Mesenchymal stem cell (in vitro differentiated cells and primary cell): ENCODE data around the gene BCL2L1.
A peak's percentile ranks its signal among the peaks of the same experiment; 100 is the strongest.

Source experiments
- DNase-seq: peaks from one replicate; pipeline ENCODE4 v3.0.0-alpha.2; 2013
- H2AFZ ChIP-seq: one replicate; pipeline ENCODE4 v1.6.1; 2013; ENCODE audit warnings: low read depth, mild to moderate bottlenecking, control low read depth, inconsistent platforms, low read length, moderate library complexity
- H2AK5ac ChIP-seq: 2 replicates; pipeline ENCODE4 v1.6.1; 2013; ENCODE audit warnings: low read length, moderate library complexity, mild to moderate bottlenecking, inconsistent platforms; ENCODE audit not compliant: severe bottlenecking
- H2BK120ac ChIP-seq: one replicate; pipeline ENCODE4 v1.6.1; 2013; ENCODE audit warnings: low read depth, mild to moderate bottlenecking, inconsistent platforms, low read length, moderate library complexity
- H2BK12ac ChIP-seq, 2 experiments: one replicate each; pipeline ENCODE4 v1.6.1; 2013; ENCODE audit warnings: inconsistent platforms in 2 of 2, low read length in 2 of 2, mild to moderate bottlenecking in 2 of 2, moderate library complexity in 2 of 2, control low read depth in 1 of 2
- H2BK15ac ChIP-seq: one replicate; pipeline ENCODE4 v1.6.1; 2013; ENCODE audit warnings: mild to moderate bottlenecking, low read depth, inconsistent platforms; ENCODE audit not compliant: poor library complexity, severe bottlenecking
- H2BK5ac ChIP-seq: 2 replicates; pipeline ENCODE4 v1.6.1; 2013; ENCODE audit warnings: low read depth, mild to moderate bottlenecking, low read length, control low read depth, inconsistent platforms; ENCODE audit not compliant: poor library complexity, severe bottlenecking
- H3K14ac ChIP-seq, 2 experiments: one replicate each; pipeline ENCODE4 v1.6.1; 2013; ENCODE audit warnings: inconsistent platforms in 2 of 2, low read length in 2 of 2, control low read depth in 1 of 2, mild to moderate bottlenecking in 1 of 2, moderate library complexity in 1 of 2
- H3K18ac ChIP-seq, 2 experiments: one replicate each; pipeline ENCODE4 v1.6.1; 2013; ENCODE audit warnings: inconsistent platforms in 2 of 2, low read length in 2 of 2, control low read depth in 1 of 2, low read depth in 1 of 2, mild to moderate bottlenecking in 1 of 2
- H3K23ac ChIP-seq, 2 experiments: one replicate each; pipeline ENCODE4 v1.6.1; 2013; ENCODE audit warnings: inconsistent platforms in 2 of 2, low read length in 2 of 2, mild to moderate bottlenecking in 2 of 2, moderate library complexity in 2 of 2, control low read depth in 1 of 2
- H3K27ac ChIP-seq: 2 replicates; pipeline ENCODE4 v1.5.1; 2013; ENCODE audit warnings: mild to moderate bottlenecking, moderate library complexity, low read length, control low read depth, inconsistent platforms; ENCODE audit not compliant: poor library complexity, severe bottlenecking
- H3K27me3 ChIP-seq, 2 experiments: 2 replicates each; pipeline versions ENCODE4 v1.6.1 to v1.7.0; 2013; ENCODE audit warnings: low read length in 2 of 2, mild to moderate bottlenecking in 2 of 2, moderate library complexity in 2 of 2, control low read depth in 1 of 2, inconsistent platforms in 1 of 2; ENCODE audit not compliant: control insufficient read depth in 1 of 2, insufficient read depth in 1 of 2
- H3K36me3 ChIP-seq, 2 experiments: 2 replicates each; pipeline versions ENCODE4 v1.6.1 to v1.7.0; 2013; ENCODE audit warnings: low read length in 2 of 2, control low read depth in 1 of 2, inconsistent platforms in 1 of 2, low read depth in 1 of 2, mild to moderate bottlenecking in 1 of 2; ENCODE audit not compliant: insufficient read depth in 2 of 2, control insufficient read depth in 1 of 2
- H3K4ac ChIP-seq, 2 experiments: one replicate each; pipeline ENCODE4 v1.6.1; 2013; ENCODE audit warnings: inconsistent platforms in 2 of 2, low read length in 2 of 2, mild to moderate bottlenecking in 2 of 2, moderate library complexity in 2 of 2, control low read depth in 1 of 2, low read depth in 1 of 2
- H3K4me1 ChIP-seq: 2 replicates; pipeline ENCODE4 v1.6.1; 2013; ENCODE audit warnings: low read depth, low read length, control low read depth; ENCODE audit not compliant: control insufficient read depth, insufficient read depth
- H3K4me2 ChIP-seq: 2 replicates; pipeline ENCODE4 v1.6.1; 2013; ENCODE audit warnings: low read length, mild to moderate bottlenecking, inconsistent platforms; ENCODE audit not compliant: poor library complexity, severe bottlenecking
- H3K4me3 ChIP-seq, 2 experiments: 2 replicates each; pipeline versions ENCODE4 v1.5.1 to v1.7.0; 2013; ENCODE audit warnings: low read length in 2 of 2, mild to moderate bottlenecking in 2 of 2, control low read depth in 1 of 2, low read depth in 1 of 2; ENCODE audit not compliant: insufficient read depth in 1 of 2
- H3K79me1 ChIP-seq: replicated peaks from 2 replicates; pipeline ENCODE4 v1.6.1; 2013; ENCODE audit warnings: mild to moderate bottlenecking, control low read depth, low read length, inconsistent platforms; ENCODE audit not compliant: poor library complexity, severe bottlenecking
- H3K9ac ChIP-seq: 2 replicates; pipeline ENCODE4 v1.7.0; 2013; ENCODE audit warnings: mild to moderate bottlenecking, low read length, moderate library complexity
- H3K9me3 ChIP-seq: 2 replicates; pipeline ENCODE4 v1.7.0; 2013; ENCODE audit warnings: mild to moderate bottlenecking, low read length; ENCODE audit not compliant: control insufficient read depth
- H4K8ac ChIP-seq: one replicate; pipeline ENCODE4 v1.6.1; 2013; ENCODE audit warnings: inconsistent platforms, mild to moderate bottlenecking, low read length, moderate library complexity
- H4K91ac ChIP-seq: one replicate; pipeline ENCODE4 v1.6.1; 2013; ENCODE audit warnings: mild to moderate bottlenecking, low read length, inconsistent platforms
- WGBS: methylation state at CpG from one replicate; pipeline ENCODE4 v1.1.7; 2013; ENCODE audit warnings: mixed read lengths; 5-methylcytosine and 5-hydroxymethylcytosine counted together

Gene BCL2L1

DNA sequence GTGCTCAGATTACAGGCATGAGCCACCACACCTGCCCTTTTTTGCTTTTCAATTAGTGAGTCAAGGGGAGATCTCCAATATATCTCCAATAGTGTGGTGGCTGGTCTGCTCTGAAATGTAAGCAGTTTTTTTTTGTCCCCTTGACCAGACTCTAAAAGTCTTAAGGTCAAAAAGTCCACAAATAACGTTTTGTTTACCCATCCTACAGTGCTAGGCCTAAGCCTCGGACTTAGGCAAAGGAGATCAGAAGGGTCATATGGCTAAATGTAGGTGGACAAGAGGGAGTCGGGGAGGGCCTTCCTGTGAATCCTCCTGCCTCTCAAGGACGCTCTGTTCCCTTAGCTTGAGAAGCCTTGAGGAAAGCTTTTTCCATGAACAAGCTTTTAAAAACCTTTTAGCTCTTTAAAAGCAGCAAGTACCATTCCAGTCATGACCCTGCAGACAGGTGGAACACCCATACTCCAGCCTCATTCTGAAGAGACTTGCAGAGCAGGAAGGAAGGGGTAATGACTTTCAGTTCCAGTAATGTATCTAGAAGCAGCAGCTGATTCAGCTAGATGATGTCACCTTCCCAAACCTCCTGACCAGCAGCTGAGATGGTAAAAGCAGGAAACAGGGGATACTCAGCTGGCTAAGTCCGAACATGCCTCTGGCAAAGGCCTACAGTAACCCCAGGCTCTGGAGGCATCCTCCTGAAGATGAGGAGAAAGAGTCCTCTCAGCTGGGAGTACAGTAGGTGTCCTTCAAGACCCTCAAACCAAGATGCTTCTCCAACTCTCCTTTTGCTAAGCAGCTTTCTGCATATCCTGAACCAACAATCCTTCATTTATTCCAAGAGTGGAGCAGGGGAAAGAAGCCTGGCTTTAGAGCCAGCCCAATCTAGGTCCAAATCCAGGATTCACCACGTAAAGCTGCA, 23.6 kb downstream of the BCL2L1 start:
- H2BK12ac ChIP-seq: peak overlapping the region; percentile 90 to 91
- H3K27ac ChIP-seq: peak overlapping the region; percentile 100
- H3K18ac ChIP-seq: peak overlapping the region; percentile 89 to 99
- no peak overlapping the region for H2AFZ ChIP-seq
- peaks cover 45 to 64% of the 10 kb centered on the region in 2 experiments for H3K36me3 ChIP-seq
- no peaks in the 10 kb centered on the region for H3K9me3 ChIP-seq
- peak; percentile 98 for DNase-seq
- H3K4me3 ChIP-seq: no peak overlapping the region
- peak overlapping the region; percentile 94 for H4K8ac ChIP-seq
- H3K9ac ChIP-seq: peak overlapping the region; percentile 82
- H2AK5ac ChIP-seq: peak overlapping the region; percentile 100
- no peak overlapping the region for H3K4me2 ChIP-seq
- peak overlapping the region; percentile 98 for H3K4ac ChIP-seq
- no peaks in the 10 kb centered on the region for H3K27me3 ChIP-seq
- H3K79me1 ChIP-seq: no peaks in the 10 kb centered on the region
- H3K4me1 ChIP-seq: peaks cover 36% of the 10 kb centered on the region
- H2BK5ac ChIP-seq: peak overlapping the region; percentile 99
- 38% methylated on average over 6 of the region's 6 CpGs for WGBS
- peak overlapping the region; percentile 90 for H2BK120ac ChIP-seq
- peak overlapping the region in 1 of 2 experiments; percentile 57 for H3K23ac ChIP-seq
- H4K91ac ChIP-seq: peak overlapping the region; percentile 96
- no peak overlapping the region for H3K14ac ChIP-seq
- peak overlapping the region; percentile 74 for H2BK15ac ChIP-seq

DNA sequence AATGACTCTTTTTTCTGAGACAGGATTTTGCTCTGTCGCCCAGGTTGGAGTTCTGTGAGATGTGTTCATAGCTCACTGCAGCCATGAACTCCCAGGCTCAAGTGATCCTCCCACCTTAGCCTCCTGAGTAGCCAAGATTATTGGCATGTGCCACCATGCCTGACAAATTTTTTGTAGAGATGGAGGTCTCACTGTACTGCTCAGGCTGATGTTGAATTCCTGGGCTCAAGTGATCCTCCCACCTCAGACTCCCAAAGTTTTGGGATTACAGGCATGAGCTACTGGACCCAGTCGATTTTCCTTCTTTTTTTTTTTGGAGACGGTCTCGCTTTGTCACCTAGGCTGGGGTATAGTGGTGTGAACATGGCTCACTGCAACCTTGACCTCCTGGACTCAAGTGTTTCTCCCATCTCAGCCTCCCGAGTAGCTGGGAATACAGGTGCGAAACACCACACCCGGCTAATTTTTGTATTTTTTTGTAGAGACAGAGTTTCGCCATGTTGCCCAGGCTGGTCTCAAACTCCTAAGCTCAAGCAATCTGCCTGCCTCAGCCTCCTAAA, 24.3 kb downstream of the BCL2L1 start:
- Histone ChIP-seq H3K4me3 (no peak overlapping the region), H3K79me1 (no peaks in the 10 kb centered on the region), H3K9ac (peak overlapping the region; percentile 82), H3K4me1 (peaks cover 39% of the 10 kb centered on the region), H3K36me3 (peaks cover 48 to 72% of the 10 kb centered on the region in 2 experiments), H2BK15ac (peak overlapping the region; percentile 73), H2AK5ac (peak overlapping the region; percentile 81), H3K23ac (no peak overlapping the region), H2BK5ac (peak overlapping the region; percentile 39), H3K18ac (peak overlapping the region; percentile 38 to 60), H4K91ac (peak overlapping the region; percentile 70), H2BK120ac (peak overlapping the region; percentile 65), H3K9me3 (no peaks in the 10 kb centered on the region), H4K8ac (peak overlapping the region; percentile 38), H2BK12ac (peak overlapping the region; percentile 41 to 60), H3K4ac (peak overlapping the region; percentile 42 to 96), H2AFZ (no peak overlapping the region), H3K27ac (peak overlapping the region; percentile 100), H3K27me3 (no peaks in the 10 kb centered on the region), H3K14ac (no peak overlapping the region), H3K4me2 (no peak overlapping the region)
- DNase-seq: no peak
- 98% methylated on average over 8 of the region's 8 CpGs for whole genome bisulfite sequencing

DNA sequence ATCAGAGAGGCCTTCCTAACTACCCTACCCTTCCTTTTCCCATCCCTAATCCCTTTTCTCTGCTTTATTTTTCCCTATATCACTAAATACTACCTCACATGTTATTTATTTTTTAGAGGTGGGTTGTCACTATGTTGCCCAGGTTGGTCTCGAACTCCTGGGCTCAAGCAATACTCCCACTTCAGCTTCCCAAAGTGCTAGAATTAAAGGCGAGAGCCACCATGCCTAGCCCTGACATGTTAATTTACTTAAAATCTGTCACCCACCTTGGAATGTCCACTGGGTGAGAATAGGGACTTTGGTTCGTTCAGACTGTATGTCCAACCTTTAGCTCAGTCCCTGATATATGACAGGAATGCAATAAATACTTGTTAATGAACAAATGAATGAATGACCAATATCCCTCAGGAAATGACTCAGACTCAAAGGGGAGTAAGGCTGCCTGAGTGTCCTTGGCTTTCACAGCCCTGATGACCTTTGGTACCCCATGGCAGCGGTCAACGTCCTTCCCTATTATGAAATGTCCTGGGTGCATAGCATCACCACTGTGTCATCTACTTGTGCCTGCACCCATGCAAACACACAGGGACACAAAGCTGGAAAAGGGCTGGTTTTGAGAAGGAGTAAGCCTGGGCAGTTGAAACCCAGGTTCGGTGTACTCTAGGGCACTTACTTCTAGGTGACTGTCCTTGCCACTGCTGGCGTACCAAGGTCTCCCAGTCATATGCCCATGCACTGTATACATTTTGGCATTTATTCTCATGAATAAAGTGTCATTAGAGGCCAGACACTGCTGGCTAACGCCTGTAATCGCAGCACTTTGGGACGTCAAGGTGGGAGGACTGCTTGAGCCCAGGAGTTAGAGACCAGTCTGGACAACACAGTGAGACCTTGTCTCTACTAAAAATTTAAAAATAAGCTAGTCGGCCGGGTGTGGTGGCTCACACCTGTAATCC, 26.5 kb downstream of the BCL2L1 start:
- H3K4me1 ChIP-seq: peaks cover 43% of the 10 kb centered on the region
- H3K18ac ChIP-seq: peak overlapping the region; percentile 44 to 82
- H3K36me3 ChIP-seq: peaks cover 49 to 76% of the 10 kb centered on the region in 2 experiments
- H4K91ac ChIP-seq: peak overlapping the region; percentile 44
- DNase-seq: peak; percentile 88
- H3K9me3 ChIP-seq: no peaks in the 10 kb centered on the region
- H2AFZ ChIP-seq: no peak overlapping the region
- H3K79me1 ChIP-seq: no peaks in the 10 kb centered on the region
- H2BK120ac ChIP-seq: peak overlapping the region; percentile 74
- H2BK5ac ChIP-seq: peak overlapping the region; percentile 60
- peak overlapping the region; percentile 38 for H2BK15ac ChIP-seq
- H3K4me3 ChIP-seq: no peak overlapping the region
- no peaks in the 10 kb centered on the region for H3K27me3 ChIP-seq
- peak overlapping the region; percentile 4 for H3K4me2 ChIP-seq
- peak overlapping the region; percentile 80 for H2AK5ac ChIP-seq
- H3K27ac ChIP-seq: peak overlapping the region; percentile 77
- H2BK12ac ChIP-seq: peak overlapping the region; percentile 31 to 93
- 71% methylated on average over 11 of the region's 12 CpGs for WGBS
- H3K14ac ChIP-seq: peak overlapping the region in 1 of 2 experiments; percentile 9
- peak overlapping the region; percentile 55 for H3K9ac ChIP-seq
- H3K23ac ChIP-seq: no peak overlapping the region
- H4K8ac ChIP-seq: peak overlapping the region; percentile 73
- H3K4ac ChIP-seq: peak overlapping the region; percentile 5 to 92
